ENCODE measurements around the gene SLC29A3.

SLC29A3 gene

DNA sequence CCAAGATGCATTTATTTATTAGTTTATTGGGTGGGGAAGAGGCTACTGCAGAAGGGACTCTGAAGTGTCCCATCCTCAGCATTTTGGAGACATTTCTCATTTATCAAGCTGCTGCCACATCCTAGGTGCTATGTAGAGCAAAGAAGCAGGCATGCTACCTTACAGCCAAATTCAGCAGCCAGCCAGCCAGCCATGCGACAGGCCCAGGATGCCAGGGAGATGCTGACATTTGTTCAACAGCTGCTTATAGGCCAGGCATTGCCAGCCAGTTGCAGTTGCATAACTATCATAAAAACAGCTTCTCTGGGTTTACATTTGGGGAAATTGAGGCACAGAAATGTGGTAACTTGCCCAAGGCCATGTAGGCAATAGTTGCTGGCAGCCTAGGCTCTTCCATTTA, 2.3 kb downstream of the SLC29A3 start:
- no peak for DNase-seq (ENCODE audit: low spot score)

DNA sequence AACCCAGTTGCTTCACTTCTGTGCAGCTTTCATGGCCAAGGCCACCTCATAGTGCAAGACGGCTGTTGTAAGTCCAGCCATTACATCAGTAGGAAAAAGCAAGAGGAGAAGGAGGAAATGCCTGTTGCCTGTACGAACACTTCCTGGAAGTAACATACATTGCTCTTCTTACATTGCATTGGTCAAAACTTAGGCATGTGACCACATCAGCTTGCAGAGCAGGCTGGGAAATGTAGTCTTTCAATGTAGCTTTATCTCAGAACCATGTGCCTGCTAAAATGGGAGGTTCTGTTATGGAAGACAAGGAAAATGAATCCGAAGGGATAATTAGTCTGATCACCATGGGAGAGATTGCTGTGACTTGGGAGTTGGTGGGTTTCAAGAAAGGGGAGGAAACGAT, 4.3 kb downstream of the SLC29A3 start:
- DNase-seq (ENCODE audit: low spot score): no peak

DNA sequence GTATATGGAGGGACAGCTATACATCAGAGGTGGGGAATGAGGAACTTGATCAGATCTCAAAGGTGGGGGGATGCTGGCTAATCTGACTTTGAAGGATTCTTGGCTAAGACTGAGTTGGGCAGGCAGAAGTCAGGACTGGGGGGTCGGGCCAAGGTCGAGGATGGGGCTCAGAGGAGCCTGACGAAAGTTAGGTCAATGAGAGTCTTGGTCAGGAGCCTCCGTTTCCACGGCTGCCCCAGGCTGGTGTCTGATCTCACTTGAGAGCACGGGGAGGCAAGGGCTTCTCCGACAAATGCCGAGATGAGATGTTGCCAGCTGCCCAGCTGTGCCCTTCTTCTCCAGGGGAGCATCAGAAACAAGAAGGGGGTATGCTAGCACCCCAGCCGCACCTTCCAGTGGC, 5.7 kb downstream of the SLC29A3 start:
- DNase-seq (ENCODE audit: low spot score): no peak

GRCh38 chr10:71325267-71325666, 6.2 kb downstream of the SLC29A3 start:
- DNase-seq (ENCODE audit: low spot score): no peak

GRCh38 chr10:71326464-71326881, 7.4 kb downstream of the SLC29A3 start:
- no peak for DNase-seq (ENCODE audit: low spot score)

DNA sequence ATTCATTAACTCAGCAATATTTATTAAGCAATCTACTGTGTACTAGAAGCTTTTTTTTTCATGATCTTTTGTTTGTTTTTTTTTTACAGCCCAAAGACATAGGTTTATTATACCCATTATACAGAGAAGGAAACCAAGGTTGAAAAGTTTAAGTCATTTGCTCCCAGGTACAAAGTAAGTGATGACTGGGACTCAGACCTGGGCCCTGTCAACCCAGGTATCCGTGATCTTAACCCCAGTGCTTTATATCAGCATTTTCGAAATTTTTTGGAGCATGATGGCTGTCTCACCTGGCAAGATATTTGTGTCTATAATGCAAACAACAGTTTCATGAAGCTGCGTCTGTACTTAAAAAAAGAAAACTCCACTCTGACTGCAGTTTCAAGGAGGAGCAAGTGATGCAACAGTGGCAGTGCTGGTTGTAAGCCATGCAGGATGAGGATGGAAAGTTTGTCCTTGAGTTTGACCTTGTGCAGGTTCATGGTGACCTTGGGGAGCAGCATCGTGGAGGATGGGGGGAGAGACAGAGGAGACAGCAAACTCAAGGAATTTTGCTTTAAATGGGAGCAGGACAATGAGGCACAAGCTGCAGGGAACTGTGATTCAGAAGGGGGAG, 11.8 kb downstream of the SLC29A3 start:
- DNase-seq (ENCODE audit: low spot score): no peak

DNA sequence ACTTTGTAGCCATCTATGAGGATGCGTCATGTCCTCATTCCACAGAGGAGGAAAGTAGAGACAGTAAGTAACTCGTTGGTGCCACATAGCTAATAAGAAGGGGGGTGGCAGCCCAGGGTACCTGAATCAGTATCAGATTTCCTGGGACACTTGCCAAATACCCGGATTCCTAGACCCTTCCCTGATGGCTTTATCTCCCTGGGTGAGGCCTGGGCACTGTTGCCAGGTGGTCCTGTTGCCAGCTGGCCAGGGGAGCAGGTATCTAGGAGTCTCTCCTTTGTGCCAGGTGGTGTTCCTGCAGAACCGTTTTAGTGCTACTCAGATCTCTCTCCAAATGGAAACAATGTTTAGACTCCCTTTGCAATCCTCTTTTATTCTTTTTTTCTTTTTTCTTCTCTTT, 12.7 kb downstream of the SLC29A3 start:
- DNase-seq (ENCODE audit: low spot score): no peak

- DNase-seq (ENCODE audit: low spot score): no peak
Measured at GRCh38 chr10:71332466-71332865, 13.4 kb downstream of the SLC29A3 start.

GRCh38 chr10:71333129-71333887, 14.2 kb downstream of the SLC29A3 start:
- DNase-seq (ENCODE audit: low spot score): no peak

GRCh38 chr10:71334221-71334791, 15.2 kb downstream of the SLC29A3 start:
- no peak for DNase-seq (ENCODE audit: low spot score)

DNA sequence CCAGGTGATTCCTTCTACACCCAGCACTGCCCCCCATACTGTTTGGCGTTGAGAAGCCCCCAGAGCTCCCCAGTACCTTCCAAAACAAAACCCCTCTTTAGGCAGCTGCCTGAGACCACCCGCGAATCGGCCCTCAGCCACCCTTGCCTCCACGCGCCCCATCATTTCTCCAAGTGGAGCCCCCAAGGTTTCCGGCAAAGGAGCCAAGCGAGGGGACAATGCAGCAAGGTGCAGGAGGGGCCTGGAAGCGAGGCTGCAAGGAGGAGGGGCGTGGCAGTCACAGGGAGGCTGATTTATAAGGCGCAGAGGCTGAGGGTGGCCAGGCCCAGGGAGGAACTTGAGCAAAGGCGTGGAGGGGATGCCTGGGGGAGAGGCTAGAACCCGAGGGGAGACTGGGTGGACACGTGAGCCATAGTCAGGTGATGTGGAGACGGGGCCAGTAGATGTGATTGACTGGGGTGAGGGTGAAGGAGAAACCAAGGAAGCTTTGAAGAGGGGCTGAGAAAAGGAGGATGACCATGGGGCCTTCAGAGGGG, 16.2 kb downstream of the SLC29A3 start:
- DNase-seq (ENCODE audit: low spot score): no peak

DNA sequence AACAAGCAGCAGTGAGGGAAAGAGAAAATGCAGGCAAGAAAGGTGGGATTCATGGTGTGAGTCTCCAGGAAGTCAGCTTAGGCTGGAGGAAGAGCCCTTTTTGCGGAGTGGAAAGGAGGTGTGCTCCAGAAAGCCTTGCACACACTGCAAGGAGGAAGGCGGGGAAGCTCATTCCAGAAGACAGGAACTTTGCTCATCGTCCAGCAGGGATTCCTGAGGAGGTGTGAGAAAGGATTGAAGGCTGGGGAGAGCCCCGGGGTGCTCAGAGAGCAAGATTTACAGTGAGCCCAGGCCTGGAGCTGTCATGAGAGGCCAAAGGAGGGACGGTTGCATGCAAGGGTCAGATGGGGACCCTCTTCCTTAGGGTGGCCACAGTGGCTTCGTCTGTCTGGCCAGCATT, 17.6 kb downstream of the SLC29A3 start:
- no peak for DNase-seq (ENCODE audit: low spot score)

GRCh38 chr10:71337219-71337701, 18.2 kb downstream of the SLC29A3 start:
- DNase-seq (ENCODE audit: low spot score): no peak

- DNase-seq (ENCODE audit: low spot score): no peak
Measured at GRCh38 chr10:71338728-71339495, 19.9 kb downstream of the SLC29A3 start.

- DNase-seq (ENCODE audit: low spot score): no peak
Measured at GRCh38 chr10:71339796-71340589, 20.9 kb downstream of the SLC29A3 start.

DNA sequence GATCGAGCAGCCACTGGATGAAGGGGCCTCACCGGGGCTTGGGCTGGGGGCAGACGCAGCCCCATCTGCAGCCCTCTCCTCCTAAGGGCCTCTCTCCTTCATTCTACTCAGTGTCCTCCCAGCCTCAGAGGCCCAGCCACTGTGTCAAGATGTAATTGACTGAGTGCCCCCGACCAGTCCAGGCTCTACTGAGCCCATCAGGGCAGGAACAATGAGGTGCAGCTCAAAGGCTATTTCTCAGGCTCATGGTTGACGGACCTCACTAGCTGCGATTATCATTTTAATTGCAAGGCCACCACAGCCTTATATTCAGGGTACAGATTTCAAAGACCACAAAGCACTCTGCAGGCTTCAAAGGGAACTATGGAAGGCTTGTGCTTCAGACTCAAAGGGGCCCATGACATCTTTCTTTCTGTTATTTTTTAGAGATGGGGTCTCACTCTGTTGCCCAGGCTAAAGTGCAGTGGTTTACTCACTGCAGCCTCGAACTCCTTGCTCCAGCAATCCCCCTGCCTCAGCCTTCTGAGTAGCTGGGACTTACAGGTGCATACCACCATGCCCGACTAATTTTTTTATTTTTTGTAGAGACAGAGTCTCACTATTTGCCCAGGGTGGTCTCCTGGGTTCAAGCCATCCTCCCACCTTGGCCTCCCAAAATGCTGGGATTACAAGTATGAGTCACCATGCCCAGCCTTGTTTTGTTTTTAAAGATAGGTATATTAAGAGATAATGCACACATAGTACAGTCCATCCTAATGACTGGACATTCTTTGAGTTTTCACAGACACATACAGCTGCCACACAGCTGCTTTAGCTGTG, 23.7 kb downstream of the SLC29A3 start:
- no peak for DNase-seq (ENCODE audit: low spot score)

- no peak for DNase-seq (ENCODE audit: low spot score)
Measured at GRCh38 chr10:71343392-71343773, 24.3 kb downstream of the SLC29A3 start.

- DNase-seq (ENCODE audit: low spot score): no peak
Measured at GRCh38 chr10:71344154-71344925, 25.3 kb downstream of the SLC29A3 start.

- DNase-seq (ENCODE audit: low spot score): no peak
Measured at GRCh38 chr10:71344993-71345480, 26.0 kb downstream of the SLC29A3 start.

GRCh38 chr10:71345694-71346093, 26.6 kb downstream of the SLC29A3 start:
- no peak for DNase-seq (ENCODE audit: low spot score)

All from ecto neural progenitor cell (in vitro differentiated cells).